NCI-H748 (cell line): ENCODE data around the gene TMEM198.

Source experiments
- DNase-seq: peaks from one replicate; lab custom pipeline; 2025; ENCODE audit not compliant: unreplicated experiment; lab: John Stamatoyannopoulos, UW

Gene TMEM198

GRCh38 chr2:219542931-219543595 is 765 bp upstream of the TMEM198 start:
- DNase-seq, result no peak

- no peak for DNase-seq
Measured at GRCh38 chr2:219544567-219544966, 739 bp downstream of the TMEM198 start.

DNA sequence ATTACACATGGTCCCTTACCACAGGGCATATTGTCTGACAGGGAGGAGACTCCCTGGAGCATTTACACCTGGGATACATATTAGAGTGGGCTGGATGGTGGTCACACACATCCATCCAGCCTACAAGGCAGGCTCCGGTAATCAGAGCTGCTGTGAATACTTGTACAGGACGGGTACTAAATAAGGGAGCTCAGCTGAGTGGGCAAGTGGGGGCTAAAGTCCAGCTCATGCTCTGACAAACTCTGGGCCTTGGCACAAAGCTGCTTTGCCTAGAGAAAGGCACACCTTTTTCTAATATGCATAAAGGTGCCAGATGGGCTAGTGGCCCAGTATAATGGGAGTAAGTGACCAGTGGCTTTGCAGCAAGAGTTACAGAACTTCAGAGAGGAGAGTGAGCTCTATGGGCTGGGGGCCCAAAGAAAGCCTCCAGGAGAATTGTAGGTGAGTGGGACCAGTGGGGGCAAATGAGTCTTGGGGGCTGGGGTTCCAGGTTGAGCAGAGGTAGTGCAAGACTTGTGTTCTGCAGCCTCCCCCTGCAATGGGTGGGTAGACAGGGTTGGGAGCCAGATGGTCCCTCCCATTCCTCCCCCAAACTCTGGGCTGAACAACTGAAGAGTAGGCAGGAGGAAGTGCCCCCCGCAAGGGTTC is 1.6 kb downstream of the TMEM198 start:
- no peak for DNase-seq

- DNase-seq, result no peak
Measured at GRCh38 chr2:219545943-219546352, 2.1 kb downstream of the TMEM198 start.

- no peak for DNase-seq
Measured at GRCh38 chr2:219547621-219548020, 3.8 kb downstream of the TMEM198 start.

GRCh38 chr2:219548990-219549389 is 5.2 kb downstream of the TMEM198 start:
- no peak for DNase-seq

DNA sequence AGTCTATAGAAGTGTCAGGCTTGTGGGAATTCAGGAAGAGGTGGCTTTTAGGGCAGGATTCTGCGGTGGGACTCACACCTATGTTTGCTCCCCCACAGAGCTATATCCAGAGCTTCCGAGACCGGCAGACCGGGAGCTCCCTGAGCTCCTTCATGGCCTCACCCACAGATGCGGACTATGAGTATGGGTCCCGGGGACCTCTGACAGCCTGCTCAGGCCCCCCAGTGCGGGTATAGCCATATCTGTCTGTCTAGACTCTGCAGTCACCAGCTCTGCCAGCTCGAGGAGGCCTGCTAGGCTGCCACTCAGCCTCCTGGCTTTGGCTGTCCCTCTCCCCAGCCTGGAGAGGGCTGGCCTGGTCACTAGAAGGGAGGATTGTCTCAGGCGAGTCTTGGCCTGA is 5.8 kb downstream of the TMEM198 start:
- no peak for DNase-seq

DNA sequence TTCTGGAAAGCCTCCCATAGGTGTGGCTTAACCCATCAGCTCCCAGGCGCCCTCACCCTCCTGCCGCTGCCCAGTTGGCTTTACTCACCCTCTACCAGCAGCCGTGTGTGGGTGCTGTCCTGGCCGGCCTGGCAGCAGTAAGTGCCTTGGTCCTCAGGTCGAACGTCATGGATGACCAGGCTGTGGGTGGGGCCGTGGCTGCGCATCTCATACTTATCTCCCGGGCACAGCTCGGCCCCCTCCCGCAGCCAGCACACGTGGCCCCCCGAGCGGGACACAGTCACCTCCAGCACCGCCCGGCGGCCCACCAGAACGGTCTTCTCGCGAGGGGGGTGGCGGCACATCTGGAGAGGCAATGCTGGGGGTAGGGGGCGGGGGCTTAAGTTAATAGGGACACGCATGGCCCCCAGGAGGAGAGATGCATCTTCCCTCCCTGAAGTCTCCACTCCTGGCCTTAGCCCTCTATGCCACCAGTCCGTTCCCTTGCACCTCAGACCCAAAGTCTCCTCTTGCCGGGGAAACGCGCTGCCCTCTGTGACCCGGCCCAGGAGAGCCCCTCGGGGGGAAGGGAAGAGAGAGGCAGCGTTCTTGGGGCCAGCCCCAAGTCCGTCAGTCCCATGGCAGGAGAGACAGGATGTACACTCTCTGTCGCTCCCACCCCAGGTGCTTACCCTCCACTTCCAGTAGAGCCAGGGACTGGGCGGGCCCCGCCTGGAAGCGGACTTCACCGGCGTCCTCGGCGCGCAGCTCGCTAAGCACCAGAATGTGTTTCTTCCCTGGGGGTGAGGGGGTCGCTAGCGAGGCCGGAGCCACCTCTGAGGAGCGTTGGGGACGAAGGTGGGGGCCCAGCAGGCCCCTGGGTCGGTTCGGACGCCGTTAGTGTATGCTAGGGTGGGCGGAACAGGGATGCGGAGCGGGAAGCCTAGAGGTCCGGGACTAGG is 7.9 kb downstream of the TMEM198 start:
- peak; percentile 89 for DNase-seq

DNA sequence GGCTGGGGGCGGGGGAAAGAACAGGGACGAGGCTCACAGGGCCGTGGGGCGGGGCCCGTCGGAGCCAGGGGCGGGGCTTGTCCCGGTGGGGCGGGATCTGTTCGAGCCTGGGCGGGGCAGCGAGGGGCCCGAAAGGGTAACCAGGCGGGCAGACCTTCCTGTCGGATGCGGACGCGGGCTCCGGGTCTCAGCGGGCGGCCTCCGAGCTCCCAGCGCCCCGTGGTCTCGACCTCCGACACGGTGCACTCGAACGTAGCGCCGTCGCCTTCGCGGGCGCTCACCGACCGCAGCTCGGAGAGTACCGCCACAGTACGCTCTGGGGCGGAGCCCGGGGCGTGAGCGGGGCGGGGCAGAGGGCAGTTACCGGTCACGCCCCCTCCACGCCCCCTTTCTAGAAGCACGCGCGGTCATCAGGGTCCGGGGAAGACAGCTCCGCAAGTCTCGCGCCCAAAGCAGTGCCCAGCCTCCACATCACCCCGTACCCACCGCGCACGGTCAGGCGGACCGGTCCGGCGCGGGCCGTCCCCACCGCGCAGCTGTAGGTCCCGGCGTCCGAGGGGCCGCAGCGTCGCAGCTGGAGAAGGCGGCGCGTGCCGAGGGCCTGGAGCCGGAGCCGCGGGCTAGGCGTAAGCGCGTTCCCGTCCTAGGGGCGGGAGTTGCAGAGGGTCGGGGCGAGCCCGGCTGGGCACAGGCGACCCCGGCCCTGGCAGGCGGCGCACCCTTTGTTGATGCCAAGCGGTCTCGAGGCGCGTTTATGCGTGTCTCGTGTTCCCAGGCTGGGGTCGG is 8.7 kb downstream of the TMEM198 start:
- DNase-seq, result peak; percentile 91

DNA sequence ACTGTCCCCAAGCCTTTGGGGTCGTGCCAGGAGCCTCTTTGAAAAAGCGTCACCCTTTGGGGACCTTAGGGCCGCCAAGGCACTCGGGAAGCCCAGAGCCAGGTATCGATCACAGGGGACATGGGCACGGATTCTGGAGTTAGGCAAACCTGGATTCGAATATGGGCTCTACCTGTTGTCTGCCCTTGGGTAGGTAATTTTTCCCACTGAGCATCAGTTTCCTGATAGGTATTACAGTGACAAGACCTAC is 9.3 kb downstream of the TMEM198 start:
- no peak for DNase-seq

- DNase-seq, result no peak
Measured at GRCh38 chr2:219553463-219553963, 9.7 kb downstream of the TMEM198 start.

GRCh38 chr2:219554350-219554749 is 10.5 kb downstream of the TMEM198 start:
- no peak for DNase-seq

GRCh38 chr2:219555956-219556355 is 12.1 kb downstream of the TMEM198 start:
- no peak for DNase-seq

GRCh38 chr2:219556413-219556812 is 12.6 kb downstream of the TMEM198 start:
- DNase-seq, result no peak

- DNase-seq, result no peak
Measured at GRCh38 chr2:219557320-219557719, 13.5 kb downstream of the TMEM198 start.

DNA sequence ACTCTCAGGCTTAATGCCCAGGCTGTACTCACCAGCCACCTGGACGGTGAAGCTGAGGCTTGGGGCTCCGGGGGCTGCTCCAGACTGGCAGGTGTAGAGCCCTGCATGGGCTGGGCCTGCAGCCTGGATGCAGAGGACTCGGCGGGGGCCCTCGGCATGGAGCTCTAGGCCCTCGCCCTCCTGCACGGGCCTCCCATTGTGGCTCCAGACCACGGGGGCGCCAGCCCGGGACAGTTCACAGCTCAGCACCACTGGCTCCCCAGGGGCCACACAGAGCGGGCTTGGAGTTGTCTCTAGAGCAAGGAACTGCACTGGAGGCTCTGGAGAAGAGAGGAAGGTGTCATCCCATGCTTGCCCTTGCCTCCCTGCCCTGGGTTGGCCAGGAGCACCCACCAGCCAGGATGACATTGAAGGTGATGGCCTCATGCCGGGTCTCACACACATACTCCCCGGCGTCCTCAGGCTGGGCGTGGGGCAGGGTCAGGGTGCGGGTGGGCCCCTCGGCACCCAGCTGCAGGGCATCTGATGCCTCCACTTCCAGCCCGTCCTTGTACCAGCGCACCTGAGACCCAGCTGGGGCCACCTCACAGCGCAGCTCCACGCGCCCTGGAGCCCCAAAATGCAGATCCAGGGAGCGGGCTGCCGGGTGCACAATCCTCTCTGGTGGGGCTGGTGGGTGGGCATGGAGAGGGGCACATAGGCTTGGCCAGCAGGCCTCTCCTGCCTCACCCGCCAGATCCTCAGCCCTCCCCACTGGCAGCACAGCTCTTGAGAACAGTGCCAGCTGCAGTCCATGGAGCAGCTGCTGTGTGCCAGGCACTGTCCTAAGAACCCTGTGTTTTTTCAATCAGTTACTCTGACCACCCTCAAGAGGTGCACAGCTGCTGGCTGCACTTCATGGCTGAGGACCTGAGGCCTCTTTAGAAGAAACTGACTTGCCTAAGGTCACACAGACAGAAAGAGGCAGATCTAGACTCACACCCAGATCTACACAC is 14.3 kb downstream of the TMEM198 start:
- DNase-seq, result no peak

DNA sequence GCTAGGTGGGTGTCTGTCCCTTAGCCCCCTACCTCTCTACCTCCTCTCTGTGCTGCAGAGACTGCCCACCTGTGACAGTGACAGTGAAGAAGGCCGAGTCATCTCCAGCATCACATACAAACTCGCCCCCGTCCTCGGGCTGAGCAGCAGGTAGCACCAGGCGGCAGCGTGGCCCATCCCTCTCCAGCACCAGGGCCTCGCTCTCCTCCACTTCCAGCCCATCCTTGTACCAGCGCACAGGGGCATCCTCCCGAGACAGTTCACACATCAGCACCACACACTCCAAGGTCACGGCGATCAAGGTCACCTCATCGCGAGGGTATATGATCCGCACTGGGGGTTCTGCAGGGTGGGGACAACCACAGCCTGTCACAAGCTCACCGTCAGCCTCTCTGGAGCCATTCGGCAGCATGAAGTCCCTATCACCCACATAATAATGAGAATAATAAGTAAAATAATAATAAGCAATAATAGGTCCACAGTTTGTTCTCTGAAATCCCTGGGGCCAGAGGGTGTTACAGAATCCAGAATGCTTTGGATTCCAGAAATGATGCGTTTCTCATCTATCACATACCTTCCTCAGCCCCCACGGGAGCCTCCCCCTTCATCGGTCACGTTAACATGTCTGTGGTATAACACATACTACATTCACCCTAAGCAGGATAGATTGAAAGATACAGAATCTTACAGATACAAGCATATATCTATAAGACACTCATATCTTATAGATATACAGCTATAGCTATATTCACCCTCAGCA is 15.5 kb downstream of the TMEM198 start:
- no peak for DNase-seq

DNA sequence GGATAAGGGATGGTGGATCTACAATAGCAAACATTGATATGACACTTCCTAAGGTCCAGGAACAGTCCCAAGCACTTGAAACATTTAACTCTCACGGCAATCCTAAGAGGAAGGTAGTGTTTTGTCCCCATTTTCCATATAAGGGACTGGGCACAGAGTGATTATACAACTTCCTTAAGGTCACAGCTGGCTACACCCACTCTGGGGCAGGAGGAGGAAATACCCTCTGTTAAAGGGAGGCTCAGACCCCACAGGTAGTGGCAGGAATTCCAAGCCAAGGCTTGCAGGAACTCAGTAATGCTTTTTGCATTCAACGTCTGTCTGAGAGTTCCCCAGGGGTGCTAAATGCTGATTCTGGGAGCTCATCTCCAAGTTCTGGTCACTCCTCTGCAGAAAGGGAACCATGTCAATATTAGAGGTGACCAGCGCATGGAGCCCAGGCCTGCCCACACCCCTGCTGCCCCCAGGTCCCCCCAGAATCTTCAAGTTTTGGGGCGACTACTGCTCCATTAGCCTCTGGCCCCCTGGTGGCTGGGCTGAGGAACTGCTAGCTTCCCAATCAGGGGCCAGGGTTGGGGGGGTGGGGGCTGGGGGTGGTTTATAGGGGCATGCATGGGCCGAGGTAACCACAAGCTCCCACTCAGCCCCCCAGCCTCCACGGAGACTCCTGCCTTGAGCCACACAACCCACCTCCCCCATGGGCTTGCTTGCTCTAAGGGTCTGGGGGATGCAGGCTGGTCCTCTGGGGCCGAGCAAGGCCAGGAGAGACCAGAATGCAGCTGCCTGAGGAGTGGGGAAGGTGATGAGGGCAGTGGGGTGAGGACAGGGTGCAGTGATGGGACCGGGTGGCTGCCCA is 16.4 kb downstream of the TMEM198 start:
- DNase-seq, result no peak

- DNase-seq, result no peak
Measured at GRCh38 chr2:219560893-219561178, 17.0 kb downstream of the TMEM198 start.
